GM12874 (cell line): ENCODE measurements around the gene DRAP1.

Experiments
- TF ChIP-seq, protein P1 (sequence below): IDR thresholded peaks from 2 replicates; pipeline ENCODE4 v1.5.1; 2011; ENCODE audit warnings: low read depth, mild to moderate bottlenecking, control low read depth, low read length, moderate library complexity; ENCODE audit not compliant: insufficient read depth

DRAP1 gene

DNA sequence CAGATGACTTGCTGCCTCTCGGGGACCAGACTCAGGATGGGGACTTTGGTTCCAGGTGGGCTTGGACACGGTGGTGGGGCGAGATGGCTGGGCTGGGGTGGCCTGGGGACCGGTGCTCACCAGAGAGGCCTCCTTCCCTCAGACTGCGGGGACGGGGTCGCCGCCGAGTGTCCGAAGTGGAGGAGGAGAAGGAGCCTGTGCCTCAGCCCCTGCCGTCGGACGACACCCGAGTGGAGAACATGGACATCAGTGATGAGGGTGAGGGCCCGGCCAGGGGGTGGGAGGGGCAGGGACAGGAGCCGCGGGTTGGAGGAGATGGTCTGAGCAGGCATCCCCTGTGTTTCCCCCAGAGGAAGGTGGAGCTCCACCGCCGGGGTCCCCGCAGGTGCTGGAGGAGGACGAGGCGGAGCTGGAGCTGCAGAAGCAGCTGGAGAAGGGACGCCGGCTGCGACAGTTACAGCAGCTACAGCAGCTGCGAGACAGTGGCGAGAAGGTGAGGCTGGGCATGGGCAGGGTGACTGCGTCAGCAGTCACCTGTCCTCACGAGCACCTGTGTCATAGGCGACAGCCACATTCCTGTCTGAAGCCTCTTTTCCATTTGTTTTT, 48.2 kb downstream of the DRAP1 start:
- TF ChIP-seq, protein P1, sequence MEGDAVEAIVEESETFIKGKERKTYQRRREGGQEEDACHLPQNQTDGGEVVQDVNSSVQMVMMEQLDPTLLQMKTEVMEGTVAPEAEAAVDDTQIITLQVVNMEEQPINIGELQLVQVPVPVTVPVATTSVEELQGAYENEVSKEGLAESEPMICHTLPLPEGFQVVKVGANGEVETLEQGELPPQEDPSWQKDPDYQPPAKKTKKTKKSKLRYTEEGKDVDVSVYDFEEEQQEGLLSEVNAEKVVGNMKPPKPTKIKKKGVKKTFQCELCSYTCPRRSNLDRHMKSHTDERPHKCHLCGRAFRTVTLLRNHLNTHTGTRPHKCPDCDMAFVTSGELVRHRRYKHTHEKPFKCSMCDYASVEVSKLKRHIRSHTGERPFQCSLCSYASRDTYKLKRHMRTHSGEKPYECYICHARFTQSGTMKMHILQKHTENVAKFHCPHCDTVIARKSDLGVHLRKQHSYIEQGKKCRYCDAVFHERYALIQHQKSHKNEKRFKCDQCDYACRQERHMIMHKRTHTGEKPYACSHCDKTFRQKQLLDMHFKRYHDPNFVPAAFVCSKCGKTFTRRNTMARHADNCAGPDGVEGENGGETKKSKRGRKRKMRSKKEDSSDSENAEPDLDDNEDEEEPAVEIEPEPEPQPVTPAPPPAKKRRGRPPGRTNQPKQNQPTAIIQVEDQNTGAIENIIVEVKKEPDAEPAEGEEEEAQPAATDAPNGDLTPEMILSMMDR = no peak

DNA sequence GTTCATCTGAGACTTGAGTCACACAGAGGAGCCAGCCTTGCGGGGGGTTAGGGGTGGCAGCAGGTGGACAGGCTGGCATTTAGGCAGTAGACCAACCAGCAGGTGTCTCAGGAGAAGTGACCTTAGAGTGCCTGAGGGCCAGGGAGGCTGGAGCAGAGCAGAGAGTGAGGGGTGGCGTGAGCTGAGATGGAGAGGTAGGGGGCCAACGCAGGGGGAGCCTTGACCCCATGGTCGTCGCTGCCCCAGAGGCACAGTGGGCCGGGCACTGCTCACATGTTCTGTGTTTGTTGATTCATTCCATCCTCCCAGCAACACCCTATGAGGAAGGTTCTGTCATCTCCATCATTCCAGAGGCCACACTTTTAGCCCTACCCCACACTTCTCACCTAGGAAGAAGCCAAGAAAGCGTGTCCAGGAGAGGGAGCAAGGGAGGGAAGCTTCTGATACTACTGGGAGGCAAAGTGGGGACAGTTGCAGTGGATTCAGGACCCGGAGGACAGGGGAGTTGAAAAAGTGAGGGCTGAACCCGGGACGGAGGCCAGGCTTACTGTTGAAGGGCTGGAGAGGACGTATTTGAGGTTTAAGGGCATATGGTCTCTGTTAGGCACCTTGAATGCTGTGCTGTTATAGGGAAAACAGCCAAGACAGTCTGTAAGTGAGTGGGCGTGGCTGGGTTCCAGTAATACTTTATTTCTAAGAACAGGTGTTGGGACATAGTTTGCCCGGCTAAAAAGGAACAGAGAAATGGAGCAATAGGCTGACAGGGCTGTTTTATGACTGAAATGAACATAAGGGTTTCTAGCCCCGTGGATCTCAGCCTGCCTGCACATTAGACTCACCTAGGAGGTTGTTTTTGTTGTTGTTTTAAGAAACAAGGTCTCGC, 49.6 kb downstream of the DRAP1 start:
- TF ChIP-seq, protein P1 = no peak
